Measurements from ENCODE around the gene CALHM5. TPM values are rescaled to one million over a fixed set of nuclear protein-coding genes. Genes with fewer than 3 reads are reported as not detected.
"Not testable (repeated sequence)": the region's sequence is repeated elsewhere in the genome, so short reads cannot be mapped to it uniquely, and the experiment has no call there.

Gene CALHM5
- total and polyA plus RNA-seq, 5 donors from 2014 or later, result 0.10 TPM; not detected in 4

GRCh38 chr6:116491610-116492330 is 19.7 kb upstream of the CALHM5 start:
- Histone ChIP-seq H3K27ac (ENCODE audit: insufficient read depth, low read length, poor library complexity, severe bottlenecking) (no peak overlapping the region), H3K4me3 (ENCODE audit: low read depth, low read length) (no peak overlapping the region), H3K4me1 (ENCODE audit: control insufficient read depth, insufficient read depth, low read length, poor library complexity, severe bottlenecking) (no peaks in the 10 kb centered on the region), H3K27me3 (ENCODE audit: control insufficient read depth, insufficient read depth, low read length) (no peaks in the 10 kb centered on the region), H3K9me3 (ENCODE audit: control insufficient read depth in 2 of 2, low read length in 2 of 2) (no peaks in the 10 kb centered on the region), H3K36me3 (ENCODE audit: control insufficient read depth, insufficient read depth, low read length) (no peaks in the 10 kb centered on the region)
- DNase-seq (no peak), ATAC-seq (ENCODE audit: low read depth in 2 of 2) (no peak)
- no peak overlapping the region for H3K4me3 Mint-ChIP-seq
- peaks cover 0 to 9% (median 4%) of the 10 kb centered on the region in 7 donors for H3K9me3 Mint-ChIP-seq
- H3K4me1 Mint-ChIP-seq, result no peaks in the 10 kb centered on the region
- H3K36me3 Mint-ChIP-seq, result no peaks in the 10 kb centered on the region
- no peak overlapping the region for H3K27ac Mint-ChIP-seq
- H3K27me3 Mint-ChIP-seq, result peaks cover 18% of the 10 kb centered on the region

GRCh38 chr6:116492331-116493067 is 18.9 kb upstream of the CALHM5 start:
- Mint-ChIP-seq H3K9me3 (peaks cover 0 to 9% (median 2%) of the 10 kb centered on the region in 7 donors), H3K4me3 (no peak overlapping the region), H3K36me3 (no peaks in the 10 kb centered on the region), H3K4me1 (no peaks in the 10 kb centered on the region), H3K27ac (no peak overlapping the region), H3K27me3 (peaks cover 18% of the 10 kb centered on the region)
- H3K4me1 ChIP-seq (ENCODE audit: control insufficient read depth, insufficient read depth, low read length, poor library complexity, severe bottlenecking), result no peaks in the 10 kb centered on the region
- H3K27me3 ChIP-seq (ENCODE audit: control insufficient read depth, insufficient read depth, low read length), result no peaks in the 10 kb centered on the region
- DNase-seq (no peak), ATAC-seq (ENCODE audit: low read depth in 2 of 2) (no peak)
- no peaks in the 10 kb centered on the region for H3K36me3 ChIP-seq (ENCODE audit: control insufficient read depth, insufficient read depth, low read length)
- H3K27ac ChIP-seq (ENCODE audit: insufficient read depth, low read length, poor library complexity, severe bottlenecking), result no peak overlapping the region
- no peaks in the 10 kb centered on the region for H3K9me3 ChIP-seq (ENCODE audit: control insufficient read depth in 2 of 2, low read length in 2 of 2)
- no peak overlapping the region for H3K4me3 ChIP-seq (ENCODE audit: low read depth, low read length)

DNA sequence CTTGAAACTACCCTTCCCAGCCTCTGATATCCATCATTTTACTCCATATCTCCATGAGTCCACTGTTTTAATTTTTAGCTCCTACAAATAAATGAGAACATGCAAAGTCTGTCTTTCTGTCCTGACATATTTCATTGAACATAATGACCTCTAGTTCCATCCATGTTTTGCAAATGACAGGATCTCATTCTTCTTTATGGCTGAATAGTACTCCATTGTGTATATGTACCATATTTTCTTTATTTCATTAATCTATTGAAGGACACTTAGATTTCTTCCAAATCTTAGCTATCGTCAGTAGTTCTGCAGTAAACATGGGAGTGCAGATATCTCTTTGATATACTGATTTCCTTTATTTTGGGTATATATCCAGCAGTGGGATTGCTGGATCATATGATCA is 16.3 kb upstream of the CALHM5 start:
- peaks cover 22% of the 10 kb centered on the region for H3K27me3 Mint-ChIP-seq
- ATAC-seq (ENCODE audit: low read depth in 2 of 2); H3K4me1 ChIP-seq (ENCODE audit: control insufficient read depth, insufficient read depth, low read length, poor library complexity, severe bottlenecking); H3K4me3 ChIP-seq (ENCODE audit: low read depth, low read length); H3K27me3 ChIP-seq (ENCODE audit: control insufficient read depth, insufficient read depth, low read length); H3K4me3 Mint-ChIP-seq; H3K36me3 ChIP-seq (ENCODE audit: control insufficient read depth, insufficient read depth, low read length); H3K4me1 Mint-ChIP-seq; H3K27ac ChIP-seq (ENCODE audit: insufficient read depth, low read length, poor library complexity, severe bottlenecking); H3K9me3 ChIP-seq (ENCODE audit: control insufficient read depth in 2 of 2, low read length in 2 of 2); H3K27ac Mint-ChIP-seq; H3K9me3 Mint-ChIP-seq; DNase-seq; H3K36me3 Mint-ChIP-seq: not testable (repeated sequence)

DNA sequence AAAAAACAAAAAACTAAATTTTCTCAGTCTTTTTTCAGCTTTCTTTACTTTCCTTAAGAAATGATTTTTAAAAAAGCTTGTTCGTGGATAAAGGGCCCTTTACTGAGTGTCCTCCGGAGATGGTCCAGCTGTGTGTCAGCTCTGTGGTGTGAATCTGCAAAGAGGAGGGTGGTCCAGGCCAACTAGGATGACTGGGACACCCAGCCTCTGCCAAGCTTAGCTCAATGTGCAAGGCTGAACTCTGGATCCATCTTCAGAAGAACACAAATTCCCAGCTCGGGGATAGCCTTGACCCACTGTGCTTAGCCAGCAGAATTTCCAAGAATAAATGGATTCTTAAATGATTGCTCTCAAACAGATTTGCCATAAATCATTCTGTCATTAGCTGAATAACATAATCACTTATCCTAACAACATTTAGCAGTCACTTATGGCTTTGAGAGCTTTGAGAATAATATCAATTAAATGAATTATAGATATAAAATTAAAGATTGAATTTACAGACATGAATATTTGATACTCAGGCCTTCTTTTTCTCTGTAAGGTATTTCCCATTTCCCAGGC is 14.2 kb upstream of the CALHM5 start:
- Histone ChIP-seq H3K4me3 (ENCODE audit: low read depth, low read length) (no peak overlapping the region), H3K27me3 (ENCODE audit: control insufficient read depth, insufficient read depth, low read length) (no peaks in the 10 kb centered on the region), H3K9me3 (ENCODE audit: control insufficient read depth in 2 of 2, low read length in 2 of 2) (no peaks in the 10 kb centered on the region), H3K4me1 (ENCODE audit: control insufficient read depth, insufficient read depth, low read length, poor library complexity, severe bottlenecking) (no peaks in the 10 kb centered on the region), H3K36me3 (ENCODE audit: control insufficient read depth, insufficient read depth, low read length) (no peaks in the 10 kb centered on the region), H3K27ac (ENCODE audit: insufficient read depth, low read length, poor library complexity, severe bottlenecking) (no peak overlapping the region)
- Mint-ChIP-seq H3K27me3 (peaks cover 34% of the 10 kb centered on the region), H3K36me3 (no peaks in the 10 kb centered on the region), H3K4me1 (no peaks in the 10 kb centered on the region), H3K4me3 (no peak overlapping the region), H3K27ac (no peak overlapping the region), H3K9me3 (peaks cover 0 to 11% (median 6%) of the 10 kb centered on the region in 7 donors)
- ATAC-seq (ENCODE audit: low read depth in 2 of 2) (no peak), DNase-seq (no peak)

- Mint-ChIP-seq H3K4me3 (no peak overlapping the region), H3K9me3 (peaks cover 0 to 11% (median 4%) of the 10 kb centered on the region in 7 donors), H3K4me1 (no peaks in the 10 kb centered on the region), H3K36me3 (no peaks in the 10 kb centered on the region), H3K27ac (no peak overlapping the region), H3K27me3 (peaks cover 35% of the 10 kb centered on the region)
- no peak for ATAC-seq (ENCODE audit: low read depth in 2 of 2)
- Histone ChIP-seq H3K27ac (ENCODE audit: insufficient read depth, low read length, poor library complexity, severe bottlenecking) (no peak overlapping the region), H3K27me3 (ENCODE audit: control insufficient read depth, insufficient read depth, low read length) (no peaks in the 10 kb centered on the region), H3K9me3 (ENCODE audit: control insufficient read depth in 2 of 2, low read length in 2 of 2) (no peaks in the 10 kb centered on the region), H3K4me1 (ENCODE audit: control insufficient read depth, insufficient read depth, low read length, poor library complexity, severe bottlenecking) (no peaks in the 10 kb centered on the region), H3K36me3 (ENCODE audit: control insufficient read depth, insufficient read depth, low read length) (no peaks in the 10 kb centered on the region), H3K4me3 (ENCODE audit: low read depth, low read length) (no peak overlapping the region)
- DNase-seq, result peak in 1 of 3 donors; percentile 14
These were observed 10.4 kb upstream of the CALHM5 start for GRCh38 chr6:116500969-116501433.

DNA sequence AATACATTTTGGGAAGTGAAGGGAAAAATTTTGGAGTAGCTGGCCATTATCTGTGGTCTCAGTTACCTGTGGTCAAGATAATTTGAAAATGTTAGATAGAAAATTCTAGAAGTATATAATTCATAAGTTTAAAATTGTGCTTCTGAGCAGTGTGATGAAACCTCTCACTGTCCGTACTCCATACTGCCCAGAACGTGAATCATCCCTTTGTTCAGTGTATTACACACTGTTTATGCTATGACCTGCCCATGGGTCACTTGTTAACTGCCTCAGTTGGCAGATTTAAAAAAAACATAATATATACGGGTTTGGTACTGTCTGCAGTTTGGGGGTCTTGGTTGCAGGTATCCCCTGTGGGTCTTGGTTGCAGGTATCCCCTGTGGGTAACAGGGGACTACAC is 4.1 kb upstream of the CALHM5 start:
- peaks cover 7% of the 10 kb centered on the region for H3K27me3 Mint-ChIP-seq
- H3K9me3 Mint-ChIP-seq, result peaks cover 0 to 13% (median 4%) of the 10 kb centered on the region in 7 donors
- no peaks in the 10 kb centered on the region for H3K27me3 ChIP-seq (ENCODE audit: control insufficient read depth, insufficient read depth, low read length)
- H3K27ac ChIP-seq (ENCODE audit: insufficient read depth, low read length, poor library complexity, severe bottlenecking), result no peak overlapping the region
- no peak overlapping the region for H3K4me3 Mint-ChIP-seq
- ATAC-seq (ENCODE audit: low read depth in 2 of 2), result no peak
- H3K4me1 ChIP-seq (ENCODE audit: control insufficient read depth, insufficient read depth, low read length, poor library complexity, severe bottlenecking), result no peaks in the 10 kb centered on the region
- no peaks in the 10 kb centered on the region for H3K36me3 ChIP-seq (ENCODE audit: control insufficient read depth, insufficient read depth, low read length)
- H3K36me3 Mint-ChIP-seq, result no peaks in the 10 kb centered on the region
- H3K4me1 Mint-ChIP-seq, result no peaks in the 10 kb centered on the region
- H3K9me3 ChIP-seq (ENCODE audit: control insufficient read depth in 2 of 2, low read length in 2 of 2), result no peaks in the 10 kb centered on the region
- DNase-seq, result no peak
- H3K27ac Mint-ChIP-seq, result no peak overlapping the region
- H3K4me3 ChIP-seq (ENCODE audit: low read depth, low read length), result no peak overlapping the region

DNA sequence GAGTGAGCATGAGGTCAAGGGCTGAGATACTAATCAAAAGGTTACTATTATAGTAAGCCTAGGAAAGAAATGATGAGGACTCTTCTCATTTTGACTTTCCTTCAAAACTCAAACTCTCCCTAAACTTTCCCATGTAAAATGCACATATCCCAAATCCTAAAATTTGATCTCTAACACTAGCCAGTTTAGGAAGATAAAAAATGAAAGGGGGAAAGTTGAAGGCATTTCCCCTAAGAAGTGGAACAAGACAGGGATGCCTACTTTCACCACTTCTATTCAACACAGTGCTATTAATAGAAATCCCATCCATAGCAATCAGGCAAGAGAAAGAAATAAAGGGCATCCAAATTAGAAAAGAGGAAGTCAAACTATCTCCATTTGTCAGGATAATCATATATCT is 2.9 kb upstream of the CALHM5 start:
- no peak for ATAC-seq (ENCODE audit: low read depth in 2 of 2)

More for the DNA sequence above, 2.9 kb upstream of the CALHM5 start:
- Histone ChIP-seq H3K4me1 (ENCODE audit: control insufficient read depth, insufficient read depth, low read length, poor library complexity, severe bottlenecking) (no peaks in the 10 kb centered on the region), H3K27ac (ENCODE audit: insufficient read depth, low read length, poor library complexity, severe bottlenecking) (no peak overlapping the region), H3K36me3 (ENCODE audit: control insufficient read depth, insufficient read depth, low read length) (no peaks in the 10 kb centered on the region), H3K4me3 (ENCODE audit: low read depth, low read length) (no peak overlapping the region), H3K9me3 (ENCODE audit: control insufficient read depth in 2 of 2, low read length in 2 of 2) (no peaks in the 10 kb centered on the region), H3K27me3 (ENCODE audit: control insufficient read depth, insufficient read depth, low read length) (no peaks in the 10 kb centered on the region)
- DNase-seq, result no peak
- H3K4me1 Mint-ChIP-seq, result no peaks in the 10 kb centered on the region
- H3K9me3 Mint-ChIP-seq, result peaks cover 0 to 11% (median 2%) of the 10 kb centered on the region in 7 donors
- peaks cover 6% of the 10 kb centered on the region for H3K27me3 Mint-ChIP-seq
- H3K27ac Mint-ChIP-seq, result no peak overlapping the region
- H3K36me3 Mint-ChIP-seq, result no peaks in the 10 kb centered on the region
- H3K4me3 Mint-ChIP-seq, result no peak overlapping the region

Measured in CD4-positive, CD25-positive, alpha-beta regulatory T cell (primary cell).